ENCODE results near the gene SDS. TPM values are rescaled to one million over a fixed set of nuclear protein-coding genes. Genes with fewer than 3 reads are reported as not detected.

SDS gene
- total RNA-seq, 4 donors from 2014 or later: not detected

DNA sequence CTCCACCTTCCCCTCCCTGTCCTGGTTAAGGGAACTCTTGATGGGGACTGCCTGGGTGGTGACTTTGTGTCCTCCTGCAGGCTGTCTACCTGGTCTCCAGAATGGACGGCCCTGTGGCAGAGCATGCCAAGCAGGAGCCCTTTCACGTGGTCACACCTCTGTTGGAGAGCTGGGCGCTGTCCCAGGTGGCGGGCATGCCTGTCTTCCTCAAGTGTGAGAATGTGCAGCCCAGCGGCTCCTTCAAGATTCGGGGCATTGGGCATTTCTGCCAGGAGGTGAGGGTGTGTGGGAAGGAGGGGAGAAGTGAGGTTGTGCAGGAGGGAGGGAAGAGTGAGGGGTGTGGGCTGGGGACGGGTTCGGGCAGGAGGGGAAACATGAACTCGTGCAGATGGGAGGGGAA is 24.2 kb upstream of the SDS start:
- Histone ChIP-seq H3K4me1 (no peaks in the 10 kb centered on the region), H3K4me3 (no peak overlapping the region), H3K27me3 (no peaks in the 10 kb centered on the region), H3K36me3 (no peaks in the 10 kb centered on the region), H3K27ac (no peak overlapping the region), H3K9me3 (no peaks in the 10 kb centered on the region)
- DNase-seq: no peak
- TF ChIP-seq, protein P1, sequence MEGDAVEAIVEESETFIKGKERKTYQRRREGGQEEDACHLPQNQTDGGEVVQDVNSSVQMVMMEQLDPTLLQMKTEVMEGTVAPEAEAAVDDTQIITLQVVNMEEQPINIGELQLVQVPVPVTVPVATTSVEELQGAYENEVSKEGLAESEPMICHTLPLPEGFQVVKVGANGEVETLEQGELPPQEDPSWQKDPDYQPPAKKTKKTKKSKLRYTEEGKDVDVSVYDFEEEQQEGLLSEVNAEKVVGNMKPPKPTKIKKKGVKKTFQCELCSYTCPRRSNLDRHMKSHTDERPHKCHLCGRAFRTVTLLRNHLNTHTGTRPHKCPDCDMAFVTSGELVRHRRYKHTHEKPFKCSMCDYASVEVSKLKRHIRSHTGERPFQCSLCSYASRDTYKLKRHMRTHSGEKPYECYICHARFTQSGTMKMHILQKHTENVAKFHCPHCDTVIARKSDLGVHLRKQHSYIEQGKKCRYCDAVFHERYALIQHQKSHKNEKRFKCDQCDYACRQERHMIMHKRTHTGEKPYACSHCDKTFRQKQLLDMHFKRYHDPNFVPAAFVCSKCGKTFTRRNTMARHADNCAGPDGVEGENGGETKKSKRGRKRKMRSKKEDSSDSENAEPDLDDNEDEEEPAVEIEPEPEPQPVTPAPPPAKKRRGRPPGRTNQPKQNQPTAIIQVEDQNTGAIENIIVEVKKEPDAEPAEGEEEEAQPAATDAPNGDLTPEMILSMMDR (IDR thresholded peaks at IDR 0.05): no peak
- TF ChIP-seq POLR2A (IDR thresholded peaks at IDR 0.05): no peak
- intact Hi-C loops (cut with DNase I; ENCODE audit: low total_unique reads): no loop called here

DNA sequence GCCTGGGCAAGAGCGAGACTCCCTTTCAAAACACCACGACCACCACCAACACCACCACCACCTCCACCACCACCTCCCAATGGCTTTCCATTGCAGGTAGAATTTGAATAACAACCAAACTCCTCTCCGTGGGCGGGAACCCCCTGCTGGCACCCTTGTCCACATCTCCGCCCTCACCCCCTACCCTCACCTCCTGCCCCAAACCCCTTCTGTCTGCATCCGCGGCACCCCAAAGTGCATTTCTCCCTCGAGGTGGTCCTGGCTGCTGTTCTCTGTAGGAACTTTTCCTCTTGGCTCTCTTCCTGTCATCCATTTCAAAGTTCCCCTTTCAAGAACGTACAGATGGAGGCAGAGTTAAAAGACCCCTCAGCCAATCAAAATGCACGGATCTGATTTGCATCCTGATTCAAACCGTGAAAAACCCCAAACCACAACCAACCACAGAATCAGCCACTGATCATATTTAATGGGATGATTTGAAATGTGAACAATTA is 22.3 kb upstream of the SDS start:
- no peak for DNase-seq
- Histone ChIP-seq H3K9me3 (no peaks in the 10 kb centered on the region), H3K27me3 (no peaks in the 10 kb centered on the region), H3K4me3 (no peak overlapping the region), H3K4me1 (peaks cover 0 to 4% of the 10 kb centered on the region in 2 donors), H3K36me3 (no peaks in the 10 kb centered on the region), H3K27ac (no peak overlapping the region)
- intact Hi-C loops (cut with DNase I; ENCODE audit: low total_unique reads): no loop called here
- no peak for TF ChIP-seq POLR2A (IDR thresholded peaks at IDR 0.05)
- TF ChIP-seq, protein P1 (IDR thresholded peaks at IDR 0.05): no peak

DNA sequence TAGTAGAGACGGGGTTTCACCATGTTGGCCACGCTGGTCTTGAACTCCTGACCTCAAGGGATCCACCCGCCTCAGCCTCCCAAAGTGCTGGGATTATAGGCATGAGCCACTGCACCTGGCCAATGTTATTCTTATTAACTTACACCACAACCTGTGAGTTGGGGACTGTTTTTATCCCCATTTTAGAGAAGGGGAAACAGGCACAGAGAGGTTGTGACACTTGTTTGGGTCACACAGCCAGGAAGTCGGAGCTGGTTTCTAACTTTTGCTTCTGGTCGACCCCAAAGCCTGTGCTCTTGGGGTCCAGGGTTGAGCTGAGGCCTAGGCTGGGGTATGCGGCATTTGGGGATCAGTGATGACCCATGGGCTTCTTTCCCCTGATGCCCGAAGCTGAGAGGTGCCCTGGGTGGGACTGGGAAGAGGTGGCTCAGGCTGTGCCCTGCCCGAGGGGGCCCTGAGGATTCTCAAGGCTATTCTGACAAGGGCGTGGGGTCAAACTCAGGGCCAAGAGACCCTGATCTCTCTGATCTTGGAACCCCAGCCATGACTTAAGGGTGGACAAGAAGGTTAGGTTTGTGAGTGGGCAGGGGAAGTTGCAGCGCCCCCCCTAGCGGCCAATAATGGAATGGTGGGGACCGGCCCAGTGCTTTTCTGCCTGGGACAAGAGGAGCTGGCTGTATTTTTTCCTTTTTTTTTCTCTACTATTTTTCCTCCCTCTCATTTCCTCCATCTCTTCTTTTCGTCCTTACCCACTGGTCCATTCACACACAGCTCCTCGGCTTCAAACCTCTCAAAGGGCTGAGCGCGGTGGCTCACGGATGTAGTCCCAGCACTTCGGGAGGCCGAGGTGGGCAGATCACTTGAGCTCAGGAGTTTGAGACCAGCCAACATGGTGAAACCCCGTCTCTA is 21.5 kb upstream of the SDS start:
- Histone ChIP-seq H3K9me3 (no peaks in the 10 kb centered on the region), H3K36me3 (no peaks in the 10 kb centered on the region), H3K27me3 (no peaks in the 10 kb centered on the region), H3K4me1 (peaks cover 0 to 4% of the 10 kb centered on the region in 2 donors), H3K4me3 (no peak overlapping the region), H3K27ac (no peak overlapping the region)
- TF ChIP-seq, protein P1 (IDR thresholded peaks at IDR 0.05): peak; percentile 12 to 43 (median 30)
- TF ChIP-seq POLR2A (IDR thresholded peaks at IDR 0.05): no peak
- no peak for DNase-seq
- intact Hi-C loops (cut with DNase I; ENCODE audit: low total_unique reads): no loop called here

DNA sequence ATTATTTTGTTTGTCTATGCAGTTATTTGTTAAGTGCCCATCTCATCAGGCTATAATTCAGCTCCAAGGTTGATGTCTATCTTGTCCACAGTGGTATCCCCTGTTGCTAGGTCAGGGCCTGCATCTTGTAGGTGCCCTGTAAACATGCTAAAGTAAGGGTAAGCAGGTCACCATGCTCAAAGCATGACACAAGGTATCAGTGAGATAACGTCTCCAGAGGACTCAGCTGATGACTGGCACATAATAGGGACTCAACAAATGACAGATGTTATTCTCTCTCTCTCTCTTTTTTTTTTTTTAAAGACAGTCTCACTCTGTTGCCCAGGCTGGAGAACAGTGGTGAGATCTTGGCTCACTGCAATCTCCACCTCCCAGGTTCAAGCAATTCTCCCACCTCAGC is 20.8 kb upstream of the SDS start:
- no peaks in the 10 kb centered on the region for H3K36me3 ChIP-seq
- H3K4me3 ChIP-seq: no peak overlapping the region
- DNase-seq: no peak
- peaks cover 0 to 4% of the 10 kb centered on the region in 2 donors for H3K4me1 ChIP-seq
- H3K27me3 ChIP-seq: no peaks in the 10 kb centered on the region
- intact Hi-C loops (cut with DNase I; ENCODE audit: low total_unique reads): no loop called here
- no peaks in the 10 kb centered on the region for H3K9me3 ChIP-seq
- no peak overlapping the region for H3K27ac ChIP-seq
- TF ChIP-seq, protein P1 (IDR thresholded peaks at IDR 0.05): no peak
- TF ChIP-seq POLR2A (IDR thresholded peaks at IDR 0.05): no peak
